ENCODE results near the gene USP48. TPM values are rescaled to one million over a fixed set of nuclear protein-coding genes. Genes with fewer than 3 reads are reported as not detected.

Gene USP48
- total and polyA plus RNA-seq, 10 of the 15 experiments (the other 5 are each of a cell fraction or from before 2014, with no cell fraction given) = 21.2 to 115 (median 75.5) TPM

GRCh38 chr1:21815724-21816321 is 32.9 kb upstream of the USP48 start:
- Histone ChIP-seq H3K79me2 (ENCODE audit: control insufficient read depth, insufficient read depth, low read length) (no peaks in the 10 kb centered on the region), H4K20me1 (ENCODE audit: control insufficient read depth, insufficient read depth) (no peaks in the 10 kb centered on the region), H2AFZ (ENCODE audit: control insufficient read depth, low read depth, low read length) (no peak overlapping the region), H3K4me2 (ENCODE audit: control insufficient read depth, insufficient read depth) (no peak overlapping the region), H3K27ac (ENCODE audit: control insufficient read depth, insufficient read depth) (no peak overlapping the region), H3K27me3 (replicated peaks in 1 of 2; ENCODE audit: control insufficient read depth in 2 of 2, insufficient read depth in 2 of 2, low read length in 1 of 2) (no peaks in the 10 kb centered on the region; a peak in 1 of 4 replicates), H3K4me1 (ENCODE audit: control insufficient read depth, insufficient read depth, low read length) (no peaks in the 10 kb centered on the region), H3K9me3 (replicated peaks; ENCODE audit: control insufficient read depth, insufficient read depth, low read length) (no peaks in the 10 kb centered on the region; the same call in 2 of the 3 replicates), H3K9ac (ENCODE audit: control insufficient read depth, insufficient read depth, low read length) (no peak overlapping the region), H3K4me3 (no peak overlapping the region), H3K36me3 (ENCODE audit: control insufficient read depth in 2 of 2, insufficient read depth in 2 of 2, low read length in 1 of 2) (no peaks in the 10 kb centered on the region)
- intact Hi-C loops (cut with micrococcal nuclease; ENCODE audit: unreplicated experiment) (no loop called here), in situ Hi-C loops (cut with MboI) (no loop called here)
- no TSS peak for BruUV-seq (replicated peaks)
- WGBS (ENCODE audit: insufficient coverage, insufficient replicate concordance, low lambda C conversion rate, missing lambda C conversion rate) = 78% methylated on average over 12 of the region's 12 CpGs
- DNase-seq (ENCODE audit: low read depth, low spot score) (no peak), FAIRE-seq (no peak), ATAC-seq (no peak; the same call in 2 of the 3 replicates)
- no peak for TF ChIP-seq MAX (IDR thresholded peaks at IDR 0.05; ENCODE audit: low read depth, low read length)
- TF ChIP-seq POLR2A (IDR thresholded peaks at IDR 0.05; ENCODE audit: low read depth, low read length) = no peak
- TF ChIP-seq NR2F1 (conservative IDR thresholded peaks at IDR 0.05) = 0 out of 2 replicates have a peak, but pooled peaks have one; percentile 29
- no peak for TF ChIP-seq ZBTB40 (IDR thresholded peaks at IDR 0.05; ENCODE audit: borderline replicate concordance)
- TF ChIP-seq, protein P1, sequence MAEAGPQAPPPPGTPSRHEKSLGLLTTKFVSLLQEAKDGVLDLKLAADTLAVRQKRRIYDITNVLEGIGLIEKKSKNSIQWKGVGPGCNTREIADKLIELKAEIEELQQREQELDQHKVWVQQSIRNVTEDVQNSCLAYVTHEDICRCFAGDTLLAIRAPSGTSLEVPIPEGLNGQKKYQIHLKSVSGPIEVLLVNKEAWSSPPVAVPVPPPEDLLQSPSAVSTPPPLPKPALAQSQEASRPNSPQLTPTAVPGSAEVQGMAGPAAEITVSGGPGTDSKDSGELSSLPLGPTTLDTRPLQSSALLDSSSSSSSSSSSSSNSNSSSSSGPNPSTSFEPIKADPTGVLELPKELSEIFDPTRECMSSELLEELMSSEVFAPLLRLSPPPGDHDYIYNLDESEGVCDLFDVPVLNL (IDR thresholded peaks at IDR 0.05; ENCODE audit: low read depth, low read length) = no peak
- no peak for TF ChIP-seq ZBTB4 (CRISPR knock-in tag; IDR thresholded peaks at IDR 0.05)
- no peak for TF ChIP-seq RAD21 (IDR thresholded peaks at IDR 0.05; ENCODE audit: insufficient read depth, low read depth, low read length)
- no peak for TF ChIP-seq BMI1 (IDR thresholded peaks at IDR 0.05; ENCODE audit: borderline replicate concordance)
- CTCF ChIA-PET = no interaction called here
- POLR2A ChIA-PET = no interaction called here
- SMC1A ChIA-PET (ENCODE audit: uncharacterized antibody, unreplicated experiment) = no interaction called here
- RAD21 ChIA-PET (ENCODE audit: unreplicated experiment) = no interaction called here

Data from GM12878 (cell line).